Activated CD4-positive, alpha-beta T cell treated with anti-CD3 and anti-CD28 coated beads for 4 hours (primary cell): ENCODE measurements around the gene CTNNA3.
A peak's percentile ranks its signal among the peaks of the same experiment; 100 is the strongest.
"Not testable (repeated sequence)": the region's sequence is repeated elsewhere in the genome, so short reads cannot be mapped to it uniquely, and the experiment has no call there.

Experiments
- DNase-seq, 2 donors: peaks; one replicate each; pipeline ENCODE4 v3.0.0-alpha.2; 2020

Gene CTNNA3

GRCh38 chr10:67696029-67696428 lies at the start of gene CTNNA3:
TSS of gene CTNNA3 (minus strand) at chr10:67696195.
- no peak for DNase-seq

GRCh38 chr10:67735430-67735829 lies 39.4 kb upstream of the CTNNA3 start:
- no peak for DNase-seq

GRCh38 chr10:67733511-67733910 lies 37.5 kb upstream of the CTNNA3 start:
- DNase-seq = no peak

- DNase-seq = no peak
These were observed 29.6 kb upstream of the CTNNA3 start for GRCh38 chr10:67725567-67725966.

GRCh38 chr10:67723601-67724000 lies 27.6 kb upstream of the CTNNA3 start:
- DNase-seq = no peak

GRCh38 chr10:67722113-67722512 lies 26.1 kb upstream of the CTNNA3 start:
- DNase-seq = no peak

- not testable (repeated sequence) for DNase-seq
These were observed 20.5 kb upstream of the CTNNA3 start for GRCh38 chr10:67716455-67716854.

GRCh38 chr10:67705921-67706320 lies 9.9 kb upstream of the CTNNA3 start:
- DNase-seq = no peak

- not testable (repeated sequence) for DNase-seq
These were observed 3.7 kb upstream of the CTNNA3 start for GRCh38 chr10:67699613-67700270.

- no peak for DNase-seq
These were observed 2.2 kb upstream of the CTNNA3 start for GRCh38 chr10:67698164-67698563.

- peak in 1 of 2 donors; percentile 22 for DNase-seq
These were observed 1.7 kb upstream of the CTNNA3 start for GRCh38 chr10:67697724-67698131.

GRCh38 chr10:67696679-67697078 lies 684 bp upstream of the CTNNA3 start:
- no peak for DNase-seq

GRCh38 chr10:67695555-67695954 lies 440 bp downstream of the CTNNA3 start:
- no peak for DNase-seq

- DNase-seq = not testable (repeated sequence)
These were observed 4.1 kb downstream of the CTNNA3 start for GRCh38 chr10:67691861-67692260.

- DNase-seq = not testable (repeated sequence)
These were observed 5.5 kb downstream of the CTNNA3 start for GRCh38 chr10:67690540-67690939.

- not testable (repeated sequence) for DNase-seq
These were observed 11.9 kb downstream of the CTNNA3 start for GRCh38 chr10:67684140-67684539.

- no peak for DNase-seq
These were observed 17.5 kb downstream of the CTNNA3 start for GRCh38 chr10:67678335-67678974.

GRCh38 chr10:67676208-67676825 lies 19.7 kb downstream of the CTNNA3 start:
- no peak for DNase-seq

GRCh38 chr10:67670401-67670800 lies 25.6 kb downstream of the CTNNA3 start:
- DNase-seq = no peak

GRCh38 chr10:67669978-67670377 lies 26.0 kb downstream of the CTNNA3 start:
- no peak for DNase-seq

GRCh38 chr10:67668448-67668847 lies 27.5 kb downstream of the CTNNA3 start:
- DNase-seq = no peak

GRCh38 chr10:67667035-67667425 lies 29.0 kb downstream of the CTNNA3 start:
- DNase-seq = no peak

- DNase-seq = no peak
These were observed 29.5 kb downstream of the CTNNA3 start for GRCh38 chr10:67666416-67667034.

GRCh38 chr10:67665491-67665890 lies 30.5 kb downstream of the CTNNA3 start:
- no peak for DNase-seq
